T-helper 1 cell (primary cell): ENCODE measurements around the gene EIF4A2.
"Not testable (repeated sequence)": the region's sequence is repeated elsewhere in the genome, so short reads cannot be mapped to it uniquely, and the experiment has no call there.

Experiments used
- DNase-seq, 5 donors: peaks; one replicate each; pipeline ENCODE4 v3.0.0-alpha.2; 2012 to 2020

EIF4A2 gene

GRCh38 chr3:186821429-186822387 lies 38.3 kb downstream of the EIF4A2 start:
- DNase-seq = peak in 1 of 5 donors; percentile 59

GRCh38 chr3:186822388-186822759 lies 39.0 kb downstream of the EIF4A2 start:
- not testable (repeated sequence) for DNase-seq

- DNase-seq = no peak
These were observed 40.0 kb downstream of the EIF4A2 start for GRCh38 chr3:186823386-186823785.

DNA sequence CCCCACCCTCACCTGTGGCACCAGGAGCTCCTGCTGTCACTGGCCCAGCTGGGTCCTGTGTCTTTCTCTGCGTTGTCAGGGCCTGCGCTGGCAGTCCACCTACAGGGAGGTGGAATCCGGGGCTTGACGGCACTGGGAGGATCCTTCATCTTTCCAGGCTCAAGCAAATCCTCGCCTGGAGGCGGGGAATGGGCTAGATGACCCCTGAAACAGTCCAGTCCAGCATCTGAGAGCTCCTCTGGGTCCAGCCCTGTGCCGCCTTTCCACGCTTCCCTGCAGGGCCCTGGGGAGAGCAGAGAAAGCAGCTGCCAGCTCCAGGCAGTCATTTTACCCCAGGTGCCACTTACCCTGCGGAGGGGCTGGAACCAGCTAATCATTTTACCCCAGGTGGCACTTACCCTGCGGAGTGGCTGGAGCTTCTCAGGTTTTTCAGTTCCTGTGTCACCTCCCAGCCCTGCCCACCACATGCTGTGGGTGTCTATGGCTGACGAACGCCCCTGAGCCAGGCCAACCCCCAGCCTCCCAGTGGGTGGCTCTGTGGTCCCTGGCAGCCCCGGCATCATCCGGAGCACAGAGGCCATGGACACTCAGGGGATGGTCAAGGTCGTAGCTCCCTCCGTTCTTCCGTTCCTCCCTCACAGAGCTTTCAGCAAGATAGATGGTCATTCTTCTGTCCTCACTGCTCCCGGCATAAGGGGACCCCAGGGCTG lies 41.2 kb downstream of the EIF4A2 start:
- no peak for DNase-seq

DNA sequence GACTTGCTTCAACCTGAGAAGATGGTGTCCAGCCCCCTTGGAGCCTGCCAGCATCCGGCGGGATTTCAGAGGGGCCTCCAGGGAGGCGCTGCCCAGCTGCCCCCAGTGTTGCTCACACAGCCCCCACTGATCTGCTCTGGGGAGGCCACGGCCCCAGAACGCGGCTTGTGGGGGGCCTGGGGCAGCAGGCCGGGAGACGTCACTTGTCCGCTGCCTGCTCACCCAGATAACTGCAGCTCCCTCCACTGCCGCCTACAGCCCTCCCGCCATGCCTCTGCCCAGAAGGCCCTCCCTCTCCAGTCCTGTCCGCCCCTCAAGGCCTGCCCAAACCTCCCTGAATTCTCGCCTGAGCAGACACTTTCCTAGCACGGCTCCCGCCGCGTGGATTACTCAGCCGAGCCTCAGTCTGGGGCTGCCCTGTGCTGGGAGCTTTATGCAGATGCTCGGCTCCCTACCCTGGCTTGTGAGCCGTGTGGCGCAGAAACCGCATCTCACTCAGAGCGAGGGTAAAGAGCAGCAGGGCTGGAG lies 42.0 kb downstream of the EIF4A2 start:
- peak in 1 of 5 donors; percentile 30 for DNase-seq

DNA sequence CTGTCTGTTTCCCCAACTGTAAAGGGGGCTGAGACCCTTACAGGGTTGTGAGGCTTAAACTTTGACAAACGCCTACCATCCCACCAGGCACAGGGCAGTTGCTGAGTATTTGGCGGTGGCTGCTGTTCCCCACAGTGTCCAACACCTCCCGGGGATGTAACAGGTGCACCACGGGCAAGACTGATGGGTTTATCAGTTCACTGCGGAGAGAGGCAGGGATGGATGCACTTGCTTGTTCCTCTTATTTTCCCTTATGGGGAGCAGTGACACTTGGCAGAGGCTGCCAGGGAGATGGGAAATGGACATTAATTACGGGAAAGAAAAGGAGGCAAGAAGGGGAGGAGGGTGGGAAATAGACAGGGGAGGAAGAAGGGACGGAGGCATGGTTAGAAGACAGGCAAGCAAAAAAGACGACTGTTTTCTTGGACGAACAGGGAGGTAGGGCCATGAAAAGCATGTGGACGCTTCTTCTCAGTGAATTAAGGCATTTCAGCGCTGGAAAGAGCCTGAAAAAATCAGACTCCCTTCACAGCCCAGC lies 42.6 kb downstream of the EIF4A2 start:
- DNase-seq = no peak

DNA sequence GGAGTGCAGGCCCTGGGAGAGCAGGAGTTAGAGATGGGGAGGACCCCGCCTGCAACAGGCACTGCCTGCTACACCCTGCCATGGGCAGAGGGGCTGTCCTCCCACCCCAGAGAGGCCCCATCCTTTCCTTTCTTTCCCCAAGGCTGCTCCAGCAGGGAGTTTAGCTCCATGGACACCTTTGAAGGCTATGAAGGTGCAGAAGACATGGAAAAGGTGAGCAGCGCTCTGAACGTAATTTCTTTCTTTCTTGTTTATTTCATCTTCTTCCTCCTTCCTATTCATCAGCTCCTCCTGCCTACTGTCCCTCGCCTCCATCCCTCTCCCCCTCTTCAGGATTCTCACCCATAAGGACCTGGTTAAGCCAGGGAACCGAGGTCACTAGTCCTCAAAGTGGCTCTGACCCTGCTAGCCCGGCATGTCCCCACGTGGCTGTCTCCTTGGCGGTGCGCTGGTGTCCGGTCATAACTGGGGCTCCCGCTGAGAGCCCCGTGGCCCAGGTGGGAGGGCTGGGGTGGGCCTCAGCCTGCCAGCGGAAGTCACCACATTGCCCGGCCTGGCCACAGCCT lies 43.1 kb downstream of the EIF4A2 start:
- DNase-seq = no peak

GRCh38 chr3:186826976-186827857 lies 43.8 kb downstream of the EIF4A2 start:
- DNase-seq = peak; percentile 75 to 91 (median 82)

DNA sequence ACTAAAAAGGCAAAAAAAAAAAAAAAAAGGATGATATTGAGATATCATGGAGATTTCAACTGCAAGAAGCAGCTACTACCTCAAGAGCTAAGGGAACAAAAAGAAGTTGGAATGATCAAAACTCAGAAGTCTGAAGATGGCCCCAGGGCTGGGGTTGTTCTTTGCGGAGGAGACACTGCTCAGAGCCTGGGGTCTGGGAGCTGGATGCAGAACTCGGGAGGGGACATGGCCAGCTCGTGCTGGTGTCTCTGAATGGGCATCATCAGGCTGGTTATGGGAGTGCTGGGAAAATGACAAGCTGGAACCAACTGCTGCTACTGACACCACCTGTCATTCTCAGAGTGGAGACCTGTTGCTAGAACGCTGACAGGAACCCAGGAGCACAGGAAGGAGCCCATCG lies 45.0 kb downstream of the EIF4A2 start:
- DNase-seq = no peak

DNA sequence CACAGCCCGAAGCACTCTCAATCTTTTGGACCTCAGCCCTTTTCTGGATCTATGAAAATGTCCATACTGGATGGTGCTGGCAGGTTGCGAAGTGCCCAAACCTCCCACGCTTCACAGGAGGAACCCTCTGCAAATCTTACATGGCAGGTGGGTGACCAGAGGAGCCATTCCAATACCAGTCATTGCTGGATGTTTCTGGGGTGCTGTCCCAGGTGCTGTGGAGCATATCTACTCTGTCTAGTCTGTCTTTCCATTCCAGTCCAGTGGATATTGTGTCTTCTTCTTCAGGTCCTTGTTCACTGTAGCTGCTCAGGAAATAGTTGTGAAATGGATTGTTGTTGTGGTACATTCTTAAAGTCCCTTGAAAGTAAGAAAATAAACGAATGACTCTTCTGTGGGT lies 48.4 kb downstream of the EIF4A2 start:
- DNase-seq = no peak

DNA sequence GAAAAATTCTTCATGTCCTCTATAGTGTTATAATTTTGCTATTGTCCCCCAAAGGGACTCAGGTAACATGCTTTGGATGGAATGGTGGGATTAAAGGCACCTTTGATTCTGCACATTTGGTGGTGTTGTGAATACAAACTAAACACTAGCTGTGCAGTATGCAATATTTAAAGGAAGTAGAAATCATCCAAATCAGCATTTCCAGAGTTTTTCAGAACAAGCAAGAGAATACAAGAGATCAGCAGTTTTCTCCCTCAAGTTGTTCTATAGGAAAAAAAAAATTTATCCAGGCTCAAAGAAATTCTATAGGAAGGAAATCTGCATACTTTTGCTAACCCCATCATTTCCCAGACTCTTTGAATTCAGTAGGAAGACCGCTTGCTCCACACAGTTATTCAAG lies 48.9 kb downstream of the EIF4A2 start:
- no peak for DNase-seq
